Mesenteric fat pad (tissue), 1 donor: ENCODE data around the gene DMD. TPM values are rescaled to one million over a fixed set of nuclear protein-coding genes. Genes with fewer than 3 reads are reported as not detected.

Experiments
- DNase-seq: peaks from one replicate; pipeline ENCODE4 v3.0.0-alpha.2; 2020; ENCODE audit warnings: low spot score
- microRNA-seq: library from miRNA; unstranded; fragments of <30 nt; microRNA quantifications from one replicate; pipeline ENCODE4 v1.2.0, GENCODE V29; 2020; ENCODE audit warnings: borderline number of aligned reads
- total RNA-seq: library from RNA; stranded (reverse); fragmentation: NEBNext Ultra II Directional; extraction: Animal tissue kit (Norgen Biotek cat#: 25700); gene quantifications from one replicate; pipeline ENCODE4 v1.2.1, GENCODE V29; 2021
- donor health status: DM: yes; HTN: yes; CAD: no.

The DMD gene
- total RNA-seq, 1 donor from 2014 or later: 45.5 TPM

DNA sequence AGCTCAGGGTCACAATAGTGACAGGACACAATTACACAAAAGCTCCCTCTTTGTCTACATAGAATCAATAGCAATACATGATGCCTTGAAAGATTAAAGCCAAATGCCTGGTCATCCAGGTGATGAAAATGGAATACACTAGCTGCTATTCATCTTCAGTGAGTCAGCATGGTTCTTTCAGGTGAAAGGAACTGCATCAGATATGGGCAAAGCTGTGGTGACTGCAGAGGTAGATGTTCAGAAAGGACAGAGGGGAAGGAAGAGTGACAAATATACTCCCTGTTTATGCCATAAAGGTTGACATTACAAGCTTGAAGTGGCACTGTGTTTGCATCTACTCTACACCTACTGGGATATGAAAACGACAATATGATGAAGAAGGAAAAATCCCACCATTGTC lies 2119.5 kb downstream of the DMD start:
- no peak for DNase-seq

DNA sequence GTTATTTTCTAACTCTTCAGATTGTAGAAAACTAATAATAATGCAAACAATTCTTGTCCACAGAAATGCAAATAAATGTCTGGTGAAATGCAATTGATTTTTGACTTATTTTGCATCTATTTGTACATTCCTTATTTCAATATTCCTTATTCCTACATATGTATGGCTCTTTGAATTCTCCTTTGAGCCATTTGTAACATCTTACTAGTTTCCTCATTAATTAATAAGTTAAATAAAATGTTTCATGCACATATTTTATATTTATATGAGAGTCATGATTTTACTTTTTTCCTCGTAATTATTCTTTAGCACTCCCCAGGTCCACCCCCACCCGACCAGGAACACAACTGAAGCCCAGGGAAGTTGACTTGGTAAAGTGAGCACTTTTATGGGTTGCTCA lies 2136.8 kb downstream of the DMD start:
- DNase-seq: no peak

- no peak for DNase-seq
Measured at GRCh38 chrX:31071725-31072124, 2139.6 kb downstream of the DMD start, which contains the start of gene FTHL17. TSS of gene FTHL17 (minus strand) at chrX:31072041. CDS start at chrX:31071953, 88 bp downstream.

- DNase-seq: no peak
Measured at GRCh38 chrX:31071262-31071661, 2140.1 kb downstream of the DMD start.

DNA sequence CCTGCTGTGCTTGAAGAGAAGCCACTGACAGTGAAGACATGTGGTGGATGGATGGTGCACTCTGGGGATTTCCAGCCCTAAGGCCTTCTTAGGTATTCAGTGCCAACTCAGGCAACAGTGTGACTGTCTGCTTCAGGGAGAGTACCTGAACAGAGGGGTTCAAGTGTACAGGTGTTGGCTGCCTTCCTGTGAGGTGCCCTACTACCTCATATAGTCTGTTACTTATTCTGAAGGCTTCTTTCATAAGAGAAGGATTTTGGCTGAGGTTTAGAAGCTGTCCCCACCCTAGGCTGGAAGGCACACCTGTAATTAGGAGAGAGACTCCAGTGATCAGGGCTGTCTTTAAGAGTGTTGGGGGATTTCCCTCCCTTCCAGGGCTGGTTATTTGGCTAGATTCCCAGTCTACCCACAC lies 2141.3 kb downstream of the DMD start:
- DNase-seq: no peak

Small RNAs within 50 kb of the gene (microRNA-seq; reads per million reads assigned to microRNA genes)
- gene MIR3915 (not detected), gene MIR548F5 (not detected)
